Activated CD4-positive, alpha-beta T cell treated with anti-CD3 and anti-CD28 coated beads for 36 hours (primary cell): ENCODE measurements around the gene ULBP3. TPM values are rescaled to one million over a fixed set of nuclear protein-coding genes. Genes with fewer than 3 reads are reported as not detected.

ENCODE experiments used
- ATAC-seq: fragments of 200-7000 bp; cut with Tn5 transposase; one replicate; pipeline ENCODE4 v1.10.0; 2021; ENCODE audit warnings: mild to moderate bottlenecking, moderate library complexity
- CTCF ChIA-PET: fragments of 350-600 bp; sonication (Branson Sonifier 250); formaldehyde crosslinking; loops from one replicate; lab custom pipeline; 2021; ENCODE audit warnings: antibody characterized with exemption; lab: Charles Lee
- POLR2A ChIA-PET: fragments of 350-600 bp; sonication (Branson Sonifier 250); formaldehyde crosslinking; loops from one replicate; lab custom pipeline; 2021; ENCODE audit warnings: antibody characterized with exemption, inconsistent platforms; lab: Charles Lee
- DNase-seq: peaks from one replicate; pipeline ENCODE4 v3.0.0-alpha.2; 2020
- H3K27ac Mint-ChIP-seq: one replicate; pipeline ENCODE4 v1.8.0; 2021; ENCODE audit warnings: mixed read lengths
- H3K27me3 Mint-ChIP-seq: one replicate; pipeline ENCODE4 v1.8.0; 2021; ENCODE audit warnings: mixed read lengths
- H3K36me3 Mint-ChIP-seq: one replicate; pipeline ENCODE4 v1.8.0; 2021; ENCODE audit warnings: low read depth, mixed read lengths
- H3K4me1 Mint-ChIP-seq: one replicate; pipeline ENCODE4 v1.8.0; 2021; ENCODE audit warnings: mixed read lengths
- H3K4me3 Mint-ChIP-seq: one replicate; pipeline ENCODE4 v1.8.0; 2021; ENCODE audit warnings: mild to moderate bottlenecking, moderate library complexity, mixed read lengths
- H3K9me3 Mint-ChIP-seq: one replicate; pipeline ENCODE4 v1.8.0; 2021; ENCODE audit warnings: low read depth, mixed read lengths
- intact Hi-C, 2 experiments: fragments of 100-400 bp; cut with DNase I in 1 of 2; cut with micrococcal nuclease in 1 of 2; formaldehyde crosslinking; loops; one replicate each; pipeline versions ENCODE4 v1.14.2 to v1.15.1; 2022 to 2024; cut with DNase I, micrococcal nuclease
- total RNA-seq, 2 experiments: library from RNA; stranded (reverse); gene quantifications; one replicate each; pipeline ENCODE4 v1.2.3, GENCODE V29; 2021

Gene ULBP3
- total RNA-seq, 2 experiments from 2014 or later = 0.46 to 0.77 TPM

- ChIA-PET POLR2A (no interaction called here), CTCF (interaction anchor here (0.5 kb wide), 1 partner anchor 91 kb away, joined by 4 read pairs; no protein-coding TSS in a partner anchor)
- intact Hi-C loops = no loop called here
- peaks cover 4% of the 10 kb centered on the region for H3K4me1 Mint-ChIP-seq
- no peak overlapping the region for H3K4me3 Mint-ChIP-seq
- H3K9me3 Mint-ChIP-seq = no peaks in the 10 kb centered on the region
- H3K27ac Mint-ChIP-seq = no peak overlapping the region
- no peak for ATAC-seq
- DNase-seq = no peak
- no peaks in the 10 kb centered on the region for H3K36me3 Mint-ChIP-seq
- H3K27me3 Mint-ChIP-seq = peaks cover 48% of the 10 kb centered on the region
Measured at GRCh38 chr6:150043096-150043495, 25.8 kb downstream of the ULBP3 start.

GRCh38 chr6:150038202-150039062 lies 30.5 kb downstream of the ULBP3 start:
- Mint-ChIP-seq H3K9me3 (no peaks in the 10 kb centered on the region), H3K4me1 (peaks cover 11% of the 10 kb centered on the region), H3K27me3 (peaks cover 72% of the 10 kb centered on the region), H3K36me3 (no peaks in the 10 kb centered on the region), H3K27ac (no peak overlapping the region), H3K4me3 (no peak overlapping the region)
- CTCF ChIA-PET = no interaction called here
- intact Hi-C loops = no loop called here
- DNase-seq = no peak
- ATAC-seq = no peak
- POLR2A ChIA-PET = no interaction called here

GRCh38 chr6:150037526-150038201 lies 31.3 kb downstream of the ULBP3 start:
- Mint-ChIP-seq H3K27ac (no peak overlapping the region), H3K27me3 (peaks cover 75% of the 10 kb centered on the region), H3K4me1 (peaks cover 11% of the 10 kb centered on the region), H3K4me3 (peak overlapping the region; percentile 2), H3K9me3 (no peaks in the 10 kb centered on the region), H3K36me3 (no peaks in the 10 kb centered on the region)
- POLR2A ChIA-PET = no interaction called here
- ATAC-seq = peak; percentile 23
- DNase-seq = peak; percentile 12
- CTCF ChIA-PET = no interaction called here
- intact Hi-C loops = no loop called here

- ChIA-PET CTCF (no interaction called here), POLR2A (no interaction called here)
- DNase-seq (no peak), ATAC-seq (no peak)
- Mint-ChIP-seq H3K27me3 (peaks cover 67% of the 10 kb centered on the region), H3K4me3 (no peak overlapping the region), H3K27ac (no peak overlapping the region), H3K4me1 (peaks cover 11% of the 10 kb centered on the region), H3K36me3 (no peaks in the 10 kb centered on the region), H3K9me3 (no peaks in the 10 kb centered on the region)
- intact Hi-C loops = no loop called here
Measured at GRCh38 chr6:150036081-150036480, 32.8 kb downstream of the ULBP3 start.

DNA sequence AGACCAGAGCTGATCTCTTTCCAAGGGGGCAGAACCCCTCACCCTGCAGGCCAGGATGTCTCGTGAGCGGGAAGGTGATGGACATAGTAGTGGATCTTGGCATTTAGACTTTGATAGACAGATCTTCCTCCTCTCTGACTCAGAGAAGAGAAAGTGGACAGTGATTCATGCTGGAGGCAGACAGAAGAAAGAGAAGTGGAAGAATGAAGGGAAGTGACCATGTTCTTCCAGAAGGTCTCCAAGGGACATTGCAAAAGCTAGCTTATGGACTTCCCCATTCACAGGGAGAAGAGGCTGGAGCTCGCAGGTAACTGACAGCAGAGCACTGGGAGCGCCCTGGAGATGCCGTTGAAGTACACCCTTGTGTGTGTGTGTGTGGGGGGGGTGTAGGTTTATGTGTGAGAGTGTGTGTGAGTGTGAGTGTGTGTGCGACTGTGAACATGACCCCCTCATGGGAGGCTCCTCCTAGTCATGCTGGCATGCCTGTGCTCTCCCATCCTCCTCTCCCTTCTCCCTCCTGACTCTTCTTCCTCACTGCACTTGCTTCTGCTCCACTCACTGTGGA lies 35.6 kb downstream of the ULBP3 start:
- Mint-ChIP-seq H3K27ac (no peak overlapping the region), H3K4me3 (no peak overlapping the region), H3K27me3 (peaks cover 54% of the 10 kb centered on the region), H3K36me3 (no peaks in the 10 kb centered on the region), H3K9me3 (no peaks in the 10 kb centered on the region), H3K4me1 (peaks cover 11% of the 10 kb centered on the region)
- CTCF ChIA-PET = interaction anchor here (0.5 to 1.0 kb wide), 2 partner anchors 34 to 299 kb away, joined by 3 read pairs; no protein-coding TSS in a partner anchor
- POLR2A ChIA-PET = no interaction called here
- DNase-seq (no peak), ATAC-seq (no peak)
- intact Hi-C loops = no loop called here

DNA sequence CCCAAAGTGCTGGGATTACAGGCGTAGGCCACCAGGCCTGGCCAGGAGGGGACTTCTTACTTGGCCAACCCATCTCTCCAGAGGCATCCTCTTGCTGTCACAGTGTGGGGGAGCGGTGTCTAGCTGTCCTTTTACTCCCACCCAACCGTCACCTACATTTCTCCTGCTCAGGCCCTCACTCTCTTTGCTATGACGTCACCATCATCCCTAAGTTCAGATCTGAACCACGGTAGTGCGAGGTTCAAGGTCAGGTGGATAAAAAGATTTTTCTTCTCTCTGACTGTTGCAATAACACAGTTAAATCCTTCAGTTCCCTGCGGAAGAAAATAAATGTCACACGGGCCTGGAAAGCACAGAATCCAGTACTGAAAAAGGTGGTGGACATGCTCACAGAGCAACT lies 36.3 kb downstream of the ULBP3 start:
- peaks cover 11% of the 10 kb centered on the region for H3K4me1 Mint-ChIP-seq
- no peak overlapping the region for H3K4me3 Mint-ChIP-seq
- no peak overlapping the region for H3K27ac Mint-ChIP-seq
- DNase-seq (no peak), ATAC-seq (no peak)
- H3K36me3 Mint-ChIP-seq = no peaks in the 10 kb centered on the region
- peaks cover 57% of the 10 kb centered on the region for H3K27me3 Mint-ChIP-seq
- ChIA-PET CTCF (interaction anchor here (1.0 kb wide), 1 partner anchor 34 kb away, joined by 3 read pairs; no protein-coding TSS in a partner anchor), POLR2A (no interaction called here)
- H3K9me3 Mint-ChIP-seq = no peaks in the 10 kb centered on the region
- intact Hi-C loops = no loop called here

GRCh38 chr6:150030611-150031010 lies 38.3 kb downstream of the ULBP3 start:
- H3K27ac Mint-ChIP-seq = no peak overlapping the region
- H3K4me3 Mint-ChIP-seq = no peak overlapping the region
- DNase-seq (no peak), ATAC-seq (no peak)
- H3K9me3 Mint-ChIP-seq = no peaks in the 10 kb centered on the region
- intact Hi-C loops = no loop called here
- POLR2A ChIA-PET = no interaction called here
- CTCF ChIA-PET = interaction anchor here (0.6 to 2.1 kb wide), 3 partner anchors 14 to 305 kb away, joined by 3 to 6 read pairs (median 3); no protein-coding TSS in a partner anchor
- H3K27me3 Mint-ChIP-seq = peaks cover 52% of the 10 kb centered on the region
- no peaks in the 10 kb centered on the region for H3K36me3 Mint-ChIP-seq
- peaks cover 7% of the 10 kb centered on the region for H3K4me1 Mint-ChIP-seq

DNA sequence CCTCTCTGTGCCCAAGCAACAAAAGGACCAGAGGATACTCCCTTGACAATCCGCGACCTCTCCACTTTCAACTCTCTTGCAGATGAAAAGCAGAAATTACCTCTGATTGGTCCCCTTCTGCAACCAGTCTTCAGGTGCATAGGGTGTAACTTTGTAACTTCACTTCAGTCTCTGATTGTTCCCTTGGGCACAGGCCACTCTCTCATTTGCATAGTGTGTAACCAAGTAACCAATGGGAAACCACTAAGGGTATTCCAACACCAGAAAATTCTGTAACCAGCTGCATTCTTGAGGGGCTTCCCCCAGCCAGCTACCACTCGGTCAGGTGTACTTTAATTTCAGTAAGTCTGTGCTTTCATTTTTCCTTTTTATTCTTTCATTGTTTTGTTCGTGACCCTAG lies 39.2 kb downstream of the ULBP3 start:
- no peaks in the 10 kb centered on the region for H3K9me3 Mint-ChIP-seq
- POLR2A ChIA-PET = no interaction called here
- H3K27ac Mint-ChIP-seq = no peak overlapping the region
- H3K4me1 Mint-ChIP-seq = peaks cover 14% of the 10 kb centered on the region
- intact Hi-C loops = no loop called here
- DNase-seq (no peak), ATAC-seq (no peak)
- no peak overlapping the region for H3K4me3 Mint-ChIP-seq
- H3K36me3 Mint-ChIP-seq = no peaks in the 10 kb centered on the region
- peaks cover 53% of the 10 kb centered on the region for H3K27me3 Mint-ChIP-seq
- CTCF ChIA-PET = interaction anchor here (0.6 to 2.1 kb wide), 3 partner anchors 13 to 305 kb away, joined by 3 to 6 read pairs (median 3); no protein-coding TSS in a partner anchor

DNA sequence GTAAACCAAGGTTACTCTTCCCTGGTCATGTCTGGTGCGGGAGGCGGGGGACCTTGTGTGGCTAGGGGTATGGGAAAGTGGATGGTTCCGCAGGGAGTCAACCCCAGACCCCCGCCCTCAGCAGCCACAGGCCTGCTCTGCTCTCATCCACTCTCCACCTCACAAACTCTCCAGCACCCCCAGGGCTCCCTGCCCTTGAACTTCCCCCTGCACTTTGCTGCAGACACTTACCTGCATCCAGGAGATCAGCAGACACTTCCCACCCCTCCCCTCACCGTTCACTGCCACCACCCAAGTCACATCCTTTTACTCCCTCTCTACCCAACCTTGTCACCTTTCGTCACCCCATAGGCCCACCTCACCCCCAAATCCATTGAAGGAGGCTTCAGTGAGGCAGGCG lies 39.6 kb downstream of the ULBP3 start:
- H3K4me1 Mint-ChIP-seq = peaks cover 17% of the 10 kb centered on the region
- ChIA-PET CTCF (interaction anchor here (1.0 kb wide), 1 partner anchor 37 kb away, joined by 3 read pairs; no protein-coding TSS in a partner anchor), POLR2A (no interaction called here)
- H3K4me3 Mint-ChIP-seq = no peak overlapping the region
- H3K27ac Mint-ChIP-seq = no peak overlapping the region
- peaks cover 53% of the 10 kb centered on the region for H3K27me3 Mint-ChIP-seq
- intact Hi-C loops = no loop called here
- H3K36me3 Mint-ChIP-seq = no peaks in the 10 kb centered on the region
- no peak for ATAC-seq
- H3K9me3 Mint-ChIP-seq = no peaks in the 10 kb centered on the region
- no peak for DNase-seq

- no peaks in the 10 kb centered on the region for H3K36me3 Mint-ChIP-seq
- peaks cover 55% of the 10 kb centered on the region for H3K27me3 Mint-ChIP-seq
Measured at GRCh38 chr6:150028799-150029198, 40.1 kb downstream of the ULBP3 start.

GRCh38 chr6:150027806-150028565 lies 40.9 kb downstream of the ULBP3 start:
- Mint-ChIP-seq H3K27me3 (peaks cover 54% of the 10 kb centered on the region), H3K4me3 (no peak overlapping the region), H3K27ac (no peak overlapping the region), H3K36me3 (no peaks in the 10 kb centered on the region), H3K9me3 (no peaks in the 10 kb centered on the region), H3K4me1 (peaks cover 17% of the 10 kb centered on the region)
- intact Hi-C loops = no loop called here
- ChIA-PET CTCF (no interaction called here), POLR2A (no interaction called here)
- ATAC-seq = no peak
- DNase-seq = no peak

More at GRCh38 chr6:150028799-150029198, 40.1 kb downstream of the ULBP3 start:
- ChIA-PET POLR2A (no interaction called here), CTCF (no interaction called here)
- no peak overlapping the region for H3K27ac Mint-ChIP-seq
- no peaks in the 10 kb centered on the region for H3K9me3 Mint-ChIP-seq
- no peak for DNase-seq
- no peak for ATAC-seq
- intact Hi-C loops = no loop called here
- no peak overlapping the region for H3K4me3 Mint-ChIP-seq
- H3K4me1 Mint-ChIP-seq = peaks cover 17% of the 10 kb centered on the region
